ENCODE results near the gene ID3. TPM values are rescaled to one million over a fixed set of nuclear protein-coding genes. Genes with fewer than 3 reads are reported as not detected.

ID3 gene
- total and polyA plus RNA-seq, 2 donors (not counting 3 experiments of a cell fraction or from before 2014, with no cell fraction given): 277 to 971 TPM

- ChIA-PET POLR2A (no interaction called here), CTCF (interaction anchor here (1.2 to 2.2 kb wide), 2 partner anchors 44 to 64 kb away, joined by 3 to 7 read pairs; no protein-coding TSS in a partner anchor)
- dilution Hi-C loops (cut with MboI; ENCODE audit: extremely low pct_ligation_motif_present, low sequenced_read_pairs): no loop called here
Observed at GRCh38 chr1:23593556-23594148, 34.4 kb upstream of the ID3 start.

More at GRCh38 chr1:23593556-23594148, 34.4 kb upstream of the ID3 start:
- peaks cover 2 to 4% of the 10 kb centered on the region in 2 experiments for H3K27me3 ChIP-seq (ENCODE audit: control insufficient read depth in 2 of 2, insufficient read depth in 2 of 2, low read length in 2 of 2)
- intact Hi-C loops (cut with micrococcal nuclease): no loop called here
- H2AFZ ChIP-seq (ENCODE audit: low read depth, low read length): no peak overlapping the region
- H3K9me1 ChIP-seq (replicated peaks; ENCODE audit: control insufficient read depth, extremely low read depth, insufficient read depth, low read length): no peaks in the 10 kb centered on the region
- DNase-seq (ENCODE audit: low read depth, low spot score) (no peak), FAIRE-seq (no peak)
- no peaks in the 10 kb centered on the region for H3K79me2 ChIP-seq (ENCODE audit: control insufficient read depth, insufficient read depth, low read length)
- no TSS peak for BruUV-seq (replicated peaks)
- no peaks in the 10 kb centered on the region for H3K36me3 ChIP-seq (ENCODE audit: control insufficient read depth in 2 of 2, extremely low read depth in 1 of 2, insufficient read depth in 2 of 2, low read length in 2 of 2)
- TF ChIP-seq GATA2 (IDR thresholded peaks at IDR 0.05; ENCODE audit: insufficient read depth, insufficient read length, low read depth, low read length): no peak
- TF ChIP-seq FOS (IDR thresholded peaks at IDR 0.05; ENCODE audit: borderline replicate concordance, insufficient read depth, low read length): no peak
- no peak for TF ChIP-seq MYC (IDR thresholded peaks at IDR 0.05; ENCODE audit: low read depth, low read length)
- TF ChIP-seq CTCF (IDR thresholded peaks at IDR 0.05; ENCODE audit: extremely low read depth in 1 of 2, insufficient read depth in 1 of 2, low read depth in 1 of 2, low read length in 2 of 2): no peak
- TF ChIP-seq POLR2AphosphoS5 (IDR thresholded peaks at IDR 0.05; ENCODE audit: insufficient read depth, low read depth, low read length): no peak
- TF ChIP-seq POLR2A (IDR thresholded peaks at IDR 0.05; ENCODE audit: low read depth, low read length): no peak
- TF ChIP-seq MAX (IDR thresholded peaks at IDR 0.05; ENCODE audit: insufficient read depth, insufficient read length): no peak
- TF ChIP-seq EZH2 (IDR thresholded peaks at IDR 0.05; ENCODE audit: borderline replicate concordance, low read depth, low read length, severe bottlenecking): no peak
- TF ChIP-seq JUN (IDR thresholded peaks at IDR 0.05; ENCODE audit: borderline replicate concordance, insufficient read depth, insufficient read length, low read depth): no peak
- no peaks in the 10 kb centered on the region for H3K9me3 ChIP-seq (replicated peaks; ENCODE audit: control insufficient read depth, insufficient read depth, low read length)
- H3K9ac ChIP-seq (replicated peaks; ENCODE audit: extremely low read depth, insufficient read depth, low read length): no peak overlapping the region
- no peak overlapping the region for H3K4me2 ChIP-seq (ENCODE audit: insufficient read depth, low read length)
- H3K4me1 ChIP-seq (ENCODE audit: control insufficient read depth, extremely low read depth, insufficient read depth, low read length): no peaks in the 10 kb centered on the region
- H4K20me1 ChIP-seq (replicated peaks; ENCODE audit: control insufficient read depth, extremely low read depth, insufficient read depth, low read length): no peaks in the 10 kb centered on the region
- no peak overlapping the region for H3K27ac ChIP-seq (ENCODE audit: insufficient read depth, low read depth, low read length)
- H3K4me3 ChIP-seq (replicated peaks in 1 of 3; ENCODE audit: insufficient read depth in 1 of 3, low read depth in 1 of 3, low read length in 3 of 3): no peak overlapping the region
